Activated B cell treated with CpG ODN at 0.5 μM for 24 hours (primary cell): Measurements from ENCODE around the gene TMEM151A. TPM values are rescaled to one million over a fixed set of nuclear protein-coding genes. Genes with fewer than 3 reads are reported as not detected.

ENCODE experiments used
- ATAC-seq: fragments of 200-7000 bp; cut with Tn5 transposase; one replicate; pipeline ENCODE4 v1.10.0; 2021; ENCODE audit warnings: low read depth, mild to moderate bottlenecking, moderate library complexity
- CTCF ChIA-PET: fragments of 350-600 bp; sonication (Branson Sonifier 250); formaldehyde crosslinking; loops from one replicate; lab custom pipeline; 2021; ENCODE audit warnings: antibody characterized with exemption; lab: Charles Lee
- POLR2A ChIA-PET: fragments of 350-600 bp; sonication (Branson Sonifier 250); formaldehyde crosslinking; loops from one replicate; lab custom pipeline; 2021; ENCODE audit warnings: antibody characterized with exemption; lab: Charles Lee
- DNase-seq: peaks from one replicate; pipeline ENCODE4 v3.0.0; 2022
- H3K27ac Mint-ChIP-seq: one replicate; pipeline ENCODE4 v1.8.0; 2020; ENCODE audit warnings: mixed read lengths
- H3K27me3 Mint-ChIP-seq: one replicate; pipeline ENCODE4 v1.8.0; 2021; ENCODE audit warnings: mixed read lengths
- H3K36me3 Mint-ChIP-seq: one replicate; pipeline ENCODE4 v1.8.0; 2021; ENCODE audit warnings: low read depth, mixed read lengths
- H3K4me1 Mint-ChIP-seq: one replicate; pipeline ENCODE4 v1.8.0; 2021; ENCODE audit warnings: mixed read lengths
- H3K4me3 Mint-ChIP-seq: one replicate; pipeline ENCODE4 v1.8.0; 2020; ENCODE audit warnings: mild to moderate bottlenecking, mixed read lengths
- H3K9me3 Mint-ChIP-seq: one replicate; pipeline ENCODE4 v1.8.0; 2020; ENCODE audit warnings: mixed read lengths
- CTCF ChIP-seq: fragments of 200-600 bp; IDR thresholded peaks from one replicate; pipeline ENCODE4 v1.8.0; 2022; ENCODE audit warnings: antibody characterized with exemption, mild to moderate bottlenecking
- intact Hi-C: fragments of 100-400 bp; cut with micrococcal nuclease; formaldehyde crosslinking; loops from one replicate; pipeline ENCODE4 v1.15.1; 2024
- total RNA-seq: library from RNA; stranded (reverse); gene quantifications from 2 replicates; pipeline ENCODE4 v1.2.3, GENCODE V29; 2022

Gene TMEM151A
- total RNA-seq, 1 donor from 2014 or later = not detected

- POLR2A ChIA-PET = interaction anchor here (1.1 to 1.5 kb wide), 2 partner anchors 18 to 20 kb away, joined by 4 read pairs; no protein-coding TSS in a partner anchor
- CTCF ChIA-PET = interaction anchor here (6.2 kb wide), 1 partner anchor 19 kb away, joined by 67 read pairs; no protein-coding TSS in a partner anchor
- Mint-ChIP-seq H3K36me3 (no peaks in the 10 kb centered on the region), H3K9me3 (no peaks in the 10 kb centered on the region), H3K27me3 (peaks cover 4% of the 10 kb centered on the region), H3K4me3 (no peak overlapping the region), H3K27ac (no peak overlapping the region), H3K4me1 (peaks cover 27% of the 10 kb centered on the region)
- intact Hi-C loops = no loop called here
- ATAC-seq (no peak), DNase-seq (no peak)
- no peak for TF ChIP-seq CTCF
Measured at GRCh38 chr11:66330931-66331330, 39.2 kb downstream of the TMEM151A start.

- Mint-ChIP-seq H3K27me3 (peaks cover 6% of the 10 kb centered on the region), H3K27ac (no peak overlapping the region), H3K4me3 (no peak overlapping the region), H3K4me1 (peaks cover 30% of the 10 kb centered on the region), H3K36me3 (no peaks in the 10 kb centered on the region), H3K9me3 (no peaks in the 10 kb centered on the region)
- no peak for ATAC-seq
- POLR2A ChIA-PET = interaction anchor here (1.1 kb wide), 1 partner anchor 19 kb away, joined by 4 read pairs; no protein-coding TSS in a partner anchor
- CTCF ChIA-PET = interaction anchor here (6.2 kb wide), 1 partner anchor 20 kb away, joined by 67 read pairs; no protein-coding TSS in a partner anchor
- intact Hi-C loops = no loop called here
- no peak for DNase-seq
- no peak for TF ChIP-seq CTCF
Measured at GRCh38 chr11:66331542-66332370, 40.1 kb downstream of the TMEM151A start.

- intact Hi-C loops = no loop called here
- Mint-ChIP-seq H3K4me1 (peaks cover 34% of the 10 kb centered on the region), H3K36me3 (peaks cover 8% of the 10 kb centered on the region), H3K9me3 (no peaks in the 10 kb centered on the region), H3K4me3 (no peak overlapping the region), H3K27me3 (peaks cover 6% of the 10 kb centered on the region), H3K27ac (no peak overlapping the region)
- ChIA-PET CTCF (interaction anchor here (6.2 kb wide), 1 partner anchor 21 kb away, joined by 67 read pairs; no protein-coding TSS in a partner anchor), POLR2A (interaction anchor here (0.6 kb wide), 1 partner anchor 57 kb away, joined by 4 read pairs; no protein-coding TSS in a partner anchor)
- DNase-seq (no peak), ATAC-seq (no peak)
- no peak for TF ChIP-seq CTCF
Measured at GRCh38 chr11:66332371-66333219, 40.9 kb downstream of the TMEM151A start.

GRCh38 chr11:66333220-66333877 is 41.7 kb downstream of the TMEM151A start:
- DNase-seq (no peak), ATAC-seq (no peak)
- intact Hi-C loops = no loop called here
- Mint-ChIP-seq H3K36me3 (peaks cover 12% of the 10 kb centered on the region), H3K4me1 (peaks cover 29% of the 10 kb centered on the region), H3K27ac (no peak overlapping the region), H3K9me3 (no peaks in the 10 kb centered on the region), H3K27me3 (peaks cover 6% of the 10 kb centered on the region), H3K4me3 (no peak overlapping the region)
- ChIA-PET POLR2A (interaction anchor here (0.6 kb wide), 1 partner anchor 56 kb away, joined by 4 read pairs; no protein-coding TSS in a partner anchor), CTCF (interaction anchor here (6.2 kb wide), 1 partner anchor 22 kb away, joined by 67 read pairs; no protein-coding TSS in a partner anchor)
- TF ChIP-seq CTCF = no peak
